GM12878 (cell line): ENCODE measurements around the gene LGMN. TPM values are rescaled to one million over a fixed set of nuclear protein-coding genes. Genes with fewer than 3 reads are reported as not detected.

Source experiments
- ATAC-seq: fragments of 200-7000 bp; cut with Tn5 transposase; 3 replicates; pipeline ENCODE4 v1.9.1; 2020; ENCODE audit warnings: mild to moderate bottlenecking, moderate library complexity
- BruUV-seq: library from RNA; stranded (reverse); fragments of 400-500 nt; replicated peaks from 2 replicates; lab custom pipeline; 2021; lab: Mats Ljungman, UMichigan
- CTCF ChIA-PET: fragments of 300-600 bp; sonication (Branson Sonifier 250); formaldehyde crosslinking; extraction: SDS; loops from one replicate; lab custom pipeline; 2021; ENCODE audit warnings: inconsistent platforms; lab: Yijun Ruan, JAX
- POLR2A ChIA-PET: fragments of 350-600 bp; formaldehyde crosslinking; extraction: SDS; loops from one replicate; lab custom pipeline; 2021; ENCODE audit warnings: inconsistent platforms; lab: Charles Lee
- RAD21 ChIA-PET: fragments of 300-600 bp; sonication (Branson Sonifier 250); formaldehyde crosslinking; loops from one replicate; lab custom pipeline; 2023; ENCODE audit warnings: antibody characterized with exemption; ENCODE audit not compliant: unreplicated experiment; lab: Charles Lee
- SMC1A ChIA-PET: fragments of 300-600 bp; sonication (Branson Sonifier 250); formaldehyde crosslinking; loops from one replicate; lab custom pipeline; 2023; ENCODE audit not compliant: unreplicated experiment, uncharacterized antibody; lab: Charles Lee
- DNase-seq: peaks from one replicate; pipeline ENCODE4 v3.0.0-alpha.2; 2011; ENCODE audit warnings: low read depth, low spot score
- FAIRE-seq: peaks from 3 replicates; lab custom pipeline; 2011; peaks lifted over from hg19 to GRCh38; lab: Jason Lieb, UNC
- H2AFZ ChIP-seq: 2 replicates; pipeline ENCODE4 v1.6.0; 2011; ENCODE audit warnings: low read depth, low read length, control low read depth; ENCODE audit not compliant: control insufficient read depth
- H3K27ac ChIP-seq: 2 replicates; pipeline ENCODE4 v1.5.1; 2011; ENCODE audit warnings: control low read depth; ENCODE audit not compliant: control insufficient read depth, insufficient read depth
- H3K27me3 ChIP-seq, 2 experiments: replicated peaks in 1 of 2; 2 replicates each; pipeline versions ENCODE4 v1.6.0 to v1.6.1; 2011; ENCODE audit warnings: low read length in 1 of 2; ENCODE audit not compliant: control insufficient read depth in 2 of 2, insufficient read depth in 2 of 2
- H3K36me3 ChIP-seq, 2 experiments: 2 replicates each; pipeline ENCODE4 v1.5.1; 2011; ENCODE audit warnings: low read length in 1 of 2; ENCODE audit not compliant: control insufficient read depth in 2 of 2, insufficient read depth in 2 of 2
- H3K4me1 ChIP-seq: 2 replicates; pipeline ENCODE4 v1.6.1; 2011; ENCODE audit warnings: mild to moderate bottlenecking, low read length, moderate library complexity, mixed read lengths; ENCODE audit not compliant: control insufficient read depth, insufficient read depth
- H3K4me2 ChIP-seq: 2 replicates; pipeline ENCODE4 v1.6.0; 2011; ENCODE audit warnings: control low read depth; ENCODE audit not compliant: control insufficient read depth, insufficient read depth
- H3K4me3 ChIP-seq: fragments of 200-600 bp; sonication (generic); 2 replicates; pipeline ENCODE4 v1.5.1; 2016
- H3K79me2 ChIP-seq: 2 replicates; pipeline ENCODE4 v1.6.0; 2011; ENCODE audit warnings: low read length; ENCODE audit not compliant: control insufficient read depth, insufficient read depth
- H3K9ac ChIP-seq: 2 replicates; pipeline ENCODE4 v1.8.0; 2011; ENCODE audit warnings: low read length, control low read depth, mixed read lengths; ENCODE audit not compliant: control insufficient read depth, insufficient read depth
- H3K9me3 ChIP-seq: replicated peaks from 3 replicates; pipeline ENCODE4 v1.5.1; 2011; ENCODE audit warnings: mild to moderate bottlenecking, low read length; ENCODE audit not compliant: control insufficient read depth, insufficient read depth
- H4K20me1 ChIP-seq: 2 replicates; pipeline ENCODE4 v1.6.0; 2011; ENCODE audit not compliant: control insufficient read depth, insufficient read depth
- BHLHE40 ChIP-seq, 2 experiments: fragments of 450-650 bp in 1 of 2; IDR thresholded peaks; 2 replicates each; pipeline ENCODE4 v1.6.1; 2011 to 2017; ENCODE audit warnings: low read depth in 2 of 2, borderline replicate concordance in 1 of 2, improper control_type of control experiment in 1 of 2, low read length in 1 of 2, mild to moderate bottlenecking in 1 of 2
- CBFB ChIP-seq: IDR thresholded peaks from 2 replicates; pipeline ENCODE4 v1.6.1; 2016; ENCODE audit warnings: antibody characterized with exemption, low read depth
- CREB1 ChIP-seq: IDR thresholded peaks from 2 replicates; pipeline ENCODE4 v1.6.1; 2012; ENCODE audit warnings: low read depth, mild to moderate bottlenecking, inconsistent platforms
- EED ChIP-seq: sonication (generic); IDR thresholded peaks from 2 replicates; pipeline ENCODE4 v1.6.1; 2016; ENCODE audit warnings: antibody characterized with exemption, low read depth
- FOXM1 ChIP-seq: IDR thresholded peaks from 2 replicates; pipeline ENCODE4 v1.6.1; 2012; ENCODE audit warnings: low read depth, mild to moderate bottlenecking, inconsistent platforms, low read length, moderate library complexity
- GABPA ChIP-seq: IDR thresholded peaks from 2 replicates; pipeline ENCODE4 v1.6.1; 2014; ENCODE audit warnings: antibody characterized with exemption, low read depth, mild to moderate bottlenecking, inconsistent platforms
- HDAC2 ChIP-seq: fragments of 200-600 bp; sonication (generic); IDR thresholded peaks from 2 replicates; pipeline ENCODE4 v1.6.1; 2017
- HDAC6 ChIP-seq: fragments of 200-600 bp; sonication (generic); IDR thresholded peaks from one replicate; pipeline ENCODE4 v1.8.0; 2017; ENCODE audit warnings: antibody characterized with exemption; ENCODE audit not compliant: unreplicated experiment
- IKZF1 ChIP-seq: fragments of 450-650 bp; conservative IDR thresholded peaks from 2 replicates; pipeline ENCODE4 v1.6.1; 2017; ENCODE audit warnings: antibody characterized with exemption, mild to moderate bottlenecking
- MTA3 ChIP-seq: IDR thresholded peaks from 2 replicates; pipeline ENCODE4 v1.6.1; 2012; ENCODE audit warnings: low read length, inconsistent platforms, borderline replicate concordance
- MYB ChIP-seq: fragments of 150-350 bp; IDR thresholded peaks from 2 replicates; pipeline ENCODE4 v1.6.1; 2014; ENCODE audit warnings: mild to moderate bottlenecking, low read depth, low read length, borderline replicate concordance
- SMAD5 ChIP-seq: IDR thresholded peaks from 2 replicates; pipeline ENCODE4 v1.6.1; 2016; ENCODE audit warnings: antibody characterized with exemption, low read depth
- SMARCA5 ChIP-seq: fragments of 450-650 bp; IDR thresholded peaks from 2 replicates; pipeline ENCODE4 v1.6.1; 2017; ENCODE audit warnings: mild to moderate bottlenecking
- WGBS: methylation state at CpG from one replicate; pipeline ENCODE4 v1.1.6; 2016; ENCODE audit warnings: low lambda C conversion rate; ENCODE audit not compliant: insufficient replicate concordance, insufficient coverage; ENCODE audit errors: missing lambda C conversion rate; 5-methylcytosine and 5-hydroxymethylcytosine counted together
- in situ Hi-C: fragments of 300-500 bp; cut with MboI; formaldehyde crosslinking; loops from 9 replicates; pipeline ENCODE4 v1.14.3; 2018; ENCODE audit warnings: mixed read lengths
- intact Hi-C: fragments of 100-400 bp; cut with micrococcal nuclease; formaldehyde crosslinking; loops from one replicate; pipeline ENCODE4 v1.14.2; 2022; ENCODE audit not compliant: unreplicated experiment
- polyA plus RNA-seq, 11 experiments: library from polyadenylated mRNA; depleted of rRNA in 4 of 11; unstranded in 6 of 11; stranded (reverse) in 5 of 11; fragments of >200 nt; fragmentation: Nextera tagmentation in 4 of 11; fragmentation: Illumina TruSeq in 1 of 11; extraction: Ambion mirVana in 4 of 11; extraction: Trizol in 1 of 11; gene quantifications; 1 replicate in 1 of 11; 2 replicates in 10 of 11; pipeline versions ENCODE4 v1.2.1 to v1.2.3, GENCODE V29; 2011 to 2016; ENCODE audit warnings: inconsistent platforms in 2 of 11, missing spikeins in 2 of 11, low read depth in 1 of 11
- total RNA-seq, 4 experiments: library from RNA; depleted of rRNA in 3 of 4; stranded (reverse); fragments of >200 nt in 3 of 4; fragmentation: Illumina TruSeq in 1 of 4; extraction: Trizol in 1 of 4; gene quantifications; 2 replicates each; pipeline versions ENCODE4 v1.2.1 to v1.2.3, GENCODE V29; 2013 to 2021
- TF ChIP-seq, protein P1 (sequence below): fragments of 450-650 bp; IDR thresholded peaks from 2 replicates; pipeline ENCODE4 v1.6.1; 2016; ENCODE audit warnings: mild to moderate bottlenecking
- TF ChIP-seq, protein P2 (sequence below): fragments of 450-650 bp; IDR thresholded peaks from 2 replicates; pipeline ENCODE4 v1.6.1; 2017; ENCODE audit warnings: low read depth, mild to moderate bottlenecking, moderate library complexity
- TF ChIP-seq, protein P3 (sequence below): fragments of 450-650 bp; IDR thresholded peaks from 2 replicates; pipeline ENCODE4 v1.6.1; 2018; ENCODE audit warnings: borderline replicate concordance, mild to moderate bottlenecking; ENCODE audit not compliant: partially characterized antibody
- TF ChIP-seq, protein P4 (sequence below): IDR thresholded peaks from 2 replicates; pipeline ENCODE4 v1.6.1; 2012; ENCODE audit warnings: low read depth, low read length, improper control_type of control experiment

LGMN gene
- total and polyA plus RNA-seq, 10 of the 15 experiments (the other 5 are each of a cell fraction or from before 2014, with no cell fraction given), result 0.71 to 192 (median 3.9) TPM

DNA sequence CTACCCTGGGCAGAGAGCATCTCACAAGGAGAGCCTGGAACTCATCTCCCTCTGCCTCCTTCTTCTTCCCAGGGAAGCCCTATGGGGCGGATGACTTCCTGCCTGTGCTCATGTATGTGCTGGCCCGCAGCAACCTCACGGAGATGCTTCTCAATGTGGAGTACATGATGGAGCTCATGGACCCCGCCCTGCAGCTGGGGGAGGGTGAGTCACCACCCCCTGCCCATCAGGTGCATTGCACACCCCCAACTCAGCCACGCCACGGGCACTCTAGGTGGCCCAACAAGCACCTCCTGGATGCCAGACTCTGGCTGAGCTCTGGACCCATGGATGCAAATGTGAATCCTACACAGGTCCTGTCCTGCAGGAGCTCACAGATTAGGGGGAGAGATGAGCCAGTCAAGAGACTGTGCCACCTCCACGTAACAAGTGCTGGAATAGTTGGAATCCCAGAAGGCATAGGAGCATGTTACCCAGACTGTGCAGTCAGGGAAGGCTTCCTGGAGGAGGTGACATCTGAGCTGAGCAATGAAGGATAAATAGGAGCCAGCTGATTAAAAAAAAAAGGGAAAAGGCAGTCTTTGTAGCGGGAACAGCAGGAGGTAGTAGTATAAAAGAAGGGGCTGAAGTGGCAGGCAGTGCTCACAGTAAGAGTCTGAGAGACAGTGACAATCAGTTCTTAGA lies 71.9 kb downstream of the LGMN start (continued):
- TF ChIP-seq, protein P1, sequence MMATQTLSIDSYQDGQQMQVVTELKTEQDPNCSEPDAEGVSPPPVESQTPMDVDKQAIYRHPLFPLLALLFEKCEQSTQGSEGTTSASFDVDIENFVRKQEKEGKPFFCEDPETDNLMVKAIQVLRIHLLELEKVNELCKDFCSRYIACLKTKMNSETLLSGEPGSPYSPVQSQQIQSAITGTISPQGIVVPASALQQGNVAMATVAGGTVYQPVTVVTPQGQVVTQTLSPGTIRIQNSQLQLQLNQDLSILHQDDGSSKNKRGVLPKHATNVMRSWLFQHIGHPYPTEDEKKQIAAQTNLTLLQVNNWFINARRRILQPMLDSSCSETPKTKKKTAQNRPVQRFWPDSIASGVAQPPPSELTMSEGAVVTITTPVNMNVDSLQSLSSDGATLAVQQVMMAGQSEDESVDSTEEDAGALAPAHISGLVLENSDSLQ, result no peak
- TF ChIP-seq HDAC6, result no peak
- peak; percentile 37; the same call in 1 of the 2 replicates for TF ChIP-seq SMARCA5
- no peak for TF ChIP-seq FOXM1

DNA sequence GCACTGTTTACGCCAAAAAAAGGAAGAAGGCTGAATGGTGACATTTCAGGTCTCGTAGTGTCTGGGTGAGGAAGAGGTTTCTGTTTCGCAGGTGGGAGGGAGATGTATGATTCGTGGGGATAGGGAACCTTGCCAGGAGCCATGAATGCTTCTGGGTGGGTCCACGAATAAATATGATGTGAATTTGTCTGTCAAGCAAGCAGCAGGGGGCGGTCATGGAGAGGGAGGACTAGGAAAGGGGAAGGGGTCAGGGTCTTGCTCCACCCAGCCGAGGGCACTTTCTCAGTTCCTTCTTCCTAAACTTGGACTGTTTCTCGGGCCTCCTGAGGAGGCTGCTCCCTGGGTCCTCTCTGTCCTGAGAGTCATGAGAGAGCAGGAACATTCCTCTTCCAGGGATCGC lies 72.5 kb downstream of the LGMN start:
- Histone ChIP-seq H2AFZ (no peak overlapping the region; the same call in 1 of the 2 replicates), H3K4me2 (peak overlapping the region; percentile 90), H3K4me1 (peaks cover 39% of the 10 kb centered on the region), H4K20me1 (no peaks in the 10 kb centered on the region), H3K79me2 (no peaks in the 10 kb centered on the region), H3K4me3 (peak overlapping the region; percentile 39; the same call in 1 of the 2 replicates), H3K27ac (peak overlapping the region; percentile 74), H3K9me3 (no peaks in the 10 kb centered on the region; the same call in 2 of the 3 replicates), H3K36me3 (peaks cover 0 to 9% of the 10 kb centered on the region in 2 experiments; a peak in 2 of 4 replicates), H3K9ac (0 out of 2 replicates have a peak overlapping the region, but pooled peaks have one; percentile 2), H3K27me3 (no peaks in the 10 kb centered on the region)
- ChIA-PET RAD21 (interaction anchor here (0.7 to 5.3 kb wide), 13 partner anchors 8 to 120 kb away, joined by 3 to 67 read pairs (median 9); no protein-coding TSS in a partner anchor), CTCF (interaction anchor here (1.0 to 1.7 kb wide), 7 partner anchors 10 to 125 kb away, joined by 3 to 11 read pairs (median 5); no protein-coding TSS in a partner anchor), SMC1A (interaction anchor here (1.0 to 4.3 kb wide), 12 partner anchors 8 to 121 kb away, joined by 3 to 58 read pairs (median 6); no protein-coding TSS in a partner anchor), POLR2A (interaction anchor here (1.2 to 2.9 kb wide), 6 partner anchors 7 to 24 kb away, joined by 4 to 21 read pairs (median 8); no protein-coding TSS in a partner anchor)
- no TSS peak for BruUV-seq
- ATAC-seq, result peak; percentile 3
- intact Hi-C loops, result no loop called here
- DNase-seq, result no peak
- in situ Hi-C loops, result loop anchor here (25.0 kb wide), 1 partner anchor 539 kb away; no protein-coding TSS in a partner anchor
- no peak for FAIRE-seq
- WGBS, result 21% methylated on average over 9 of the region's 9 CpGs
- TF ChIP-seq CBFB (no peak), IKZF1 (peak; percentile 66), EED (no peak), CREB1 (0 out of 2 replicates have a peak, but pooled peaks have one; percentile 7), HDAC2 (no peak), SMAD5 (no peak), MYB (no peak), GABPA (no peak), MTA3 (no peak), BHLHE40 (IDR thresholded peaks at IDR 0.05; ENCODE audit: borderline replicate concordance in 1 of 2, low read depth in 2 of 2, low read length in 1 of 2) (no peak)
- TF ChIP-seq, protein P2, sequence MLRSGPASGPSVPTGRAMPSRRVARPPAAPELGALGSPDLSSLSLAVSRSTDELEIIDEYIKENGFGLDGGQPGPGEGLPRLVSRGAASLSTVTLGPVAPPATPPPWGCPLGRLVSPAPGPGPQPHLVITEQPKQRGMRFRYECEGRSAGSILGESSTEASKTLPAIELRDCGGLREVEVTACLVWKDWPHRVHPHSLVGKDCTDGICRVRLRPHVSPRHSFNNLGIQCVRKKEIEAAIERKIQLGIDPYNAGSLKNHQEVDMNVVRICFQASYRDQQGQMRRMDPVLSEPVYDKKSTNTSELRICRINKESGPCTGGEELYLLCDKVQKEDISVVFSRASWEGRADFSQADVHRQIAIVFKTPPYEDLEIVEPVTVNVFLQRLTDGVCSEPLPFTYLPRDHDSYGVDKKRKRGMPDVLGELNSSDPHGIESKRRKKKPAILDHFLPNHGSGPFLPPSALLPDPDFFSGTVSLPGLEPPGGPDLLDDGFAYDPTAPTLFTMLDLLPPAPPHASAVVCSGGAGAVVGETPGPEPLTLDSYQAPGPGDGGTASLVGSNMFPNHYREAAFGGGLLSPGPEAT, result no peak
- TF ChIP-seq, protein P3, sequence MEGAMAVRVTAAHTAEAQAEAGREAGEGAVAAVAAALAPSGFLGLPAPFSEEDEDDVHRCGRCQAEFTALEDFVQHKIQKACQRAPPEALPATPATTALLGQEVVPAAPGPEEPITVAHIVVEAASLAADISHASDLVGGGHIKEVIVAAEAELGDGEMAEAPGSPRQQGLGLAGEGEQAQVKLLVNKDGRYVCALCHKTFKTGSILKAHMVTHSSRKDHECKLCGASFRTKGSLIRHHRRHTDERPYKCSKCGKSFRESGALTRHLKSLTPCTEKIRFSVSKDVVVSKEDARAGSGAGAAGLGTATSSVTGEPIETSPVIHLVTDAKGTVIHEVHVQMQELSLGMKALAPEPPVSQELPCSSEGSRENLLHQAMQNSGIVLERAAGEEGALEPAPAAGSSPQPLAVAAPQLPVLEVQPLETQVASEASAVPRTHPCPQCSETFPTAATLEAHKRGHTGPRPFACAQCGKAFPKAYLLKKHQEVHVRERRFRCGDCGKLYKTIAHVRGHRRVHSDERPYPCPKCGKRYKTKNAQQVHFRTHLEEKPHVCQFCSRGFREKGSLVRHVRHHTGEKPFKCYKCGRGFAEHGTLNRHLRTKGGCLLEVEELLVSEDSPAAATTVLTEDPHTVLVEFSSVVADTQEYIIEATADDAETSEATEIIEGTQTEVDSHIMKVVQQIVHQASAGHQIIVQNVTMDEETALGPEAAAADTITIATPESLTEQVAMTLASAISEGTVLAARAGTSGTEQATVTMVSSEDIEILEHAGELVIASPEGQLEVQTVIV, result no peak
- TF ChIP-seq, protein P4, sequence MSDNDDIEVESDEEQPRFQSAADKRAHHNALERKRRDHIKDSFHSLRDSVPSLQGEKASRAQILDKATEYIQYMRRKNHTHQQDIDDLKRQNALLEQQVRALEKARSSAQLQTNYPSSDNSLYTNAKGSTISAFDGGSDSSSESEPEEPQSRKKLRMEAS, result no peak
